GM12878 (cell line): ENCODE measurements around the gene ARIH2. TPM values are rescaled to one million over a fixed set of nuclear protein-coding genes. Genes with fewer than 3 reads are reported as not detected.

Source experiments
- ATAC-seq: fragments of 200-7000 bp; cut with Tn5 transposase; 3 replicates; pipeline ENCODE4 v1.9.1; 2020; ENCODE audit warnings: mild to moderate bottlenecking, moderate library complexity
- BruUV-seq: library from RNA; stranded (reverse); fragments of 400-500 nt; replicated peaks from 2 replicates; lab custom pipeline; 2021; lab: Mats Ljungman, UMichigan
- CTCF ChIA-PET: fragments of 300-600 bp; sonication (Branson Sonifier 250); formaldehyde crosslinking; extraction: SDS; loops from one replicate; lab custom pipeline; 2021; ENCODE audit warnings: inconsistent platforms; lab: Yijun Ruan, JAX
- POLR2A ChIA-PET: fragments of 350-600 bp; formaldehyde crosslinking; extraction: SDS; loops from one replicate; lab custom pipeline; 2021; ENCODE audit warnings: inconsistent platforms; lab: Charles Lee
- RAD21 ChIA-PET: fragments of 300-600 bp; sonication (Branson Sonifier 250); formaldehyde crosslinking; loops from one replicate; lab custom pipeline; 2023; ENCODE audit warnings: antibody characterized with exemption; ENCODE audit not compliant: unreplicated experiment; lab: Charles Lee
- SMC1A ChIA-PET: fragments of 300-600 bp; sonication (Branson Sonifier 250); formaldehyde crosslinking; loops from one replicate; lab custom pipeline; 2023; ENCODE audit not compliant: unreplicated experiment, uncharacterized antibody; lab: Charles Lee
- DNase-seq: peaks from one replicate; pipeline ENCODE4 v3.0.0-alpha.2; 2011; ENCODE audit warnings: low read depth, low spot score
- FAIRE-seq: peaks from 3 replicates; lab custom pipeline; 2011; peaks lifted over from hg19 to GRCh38; lab: Jason Lieb, UNC
- H2AFZ ChIP-seq: 2 replicates; pipeline ENCODE4 v1.6.0; 2011; ENCODE audit warnings: low read depth, low read length, control low read depth; ENCODE audit not compliant: control insufficient read depth
- H3K27ac ChIP-seq: 2 replicates; pipeline ENCODE4 v1.5.1; 2011; ENCODE audit warnings: control low read depth; ENCODE audit not compliant: control insufficient read depth, insufficient read depth
- H3K27me3 ChIP-seq, 2 experiments: replicated peaks in 1 of 2; 2 replicates each; pipeline versions ENCODE4 v1.6.0 to v1.6.1; 2011; ENCODE audit warnings: low read length in 1 of 2; ENCODE audit not compliant: control insufficient read depth in 2 of 2, insufficient read depth in 2 of 2
- H3K36me3 ChIP-seq, 2 experiments: 2 replicates each; pipeline ENCODE4 v1.5.1; 2011; ENCODE audit warnings: low read length in 1 of 2; ENCODE audit not compliant: control insufficient read depth in 2 of 2, insufficient read depth in 2 of 2
- H3K4me1 ChIP-seq: 2 replicates; pipeline ENCODE4 v1.6.1; 2011; ENCODE audit warnings: mild to moderate bottlenecking, low read length, moderate library complexity, mixed read lengths; ENCODE audit not compliant: control insufficient read depth, insufficient read depth
- H3K4me2 ChIP-seq: 2 replicates; pipeline ENCODE4 v1.6.0; 2011; ENCODE audit warnings: control low read depth; ENCODE audit not compliant: control insufficient read depth, insufficient read depth
- H3K4me3 ChIP-seq: fragments of 200-600 bp; sonication (generic); 2 replicates; pipeline ENCODE4 v1.5.1; 2016
- H3K79me2 ChIP-seq: 2 replicates; pipeline ENCODE4 v1.6.0; 2011; ENCODE audit warnings: low read length; ENCODE audit not compliant: control insufficient read depth, insufficient read depth
- H3K9ac ChIP-seq: 2 replicates; pipeline ENCODE4 v1.8.0; 2011; ENCODE audit warnings: low read length, control low read depth, mixed read lengths; ENCODE audit not compliant: control insufficient read depth, insufficient read depth
- H3K9me3 ChIP-seq: replicated peaks from 3 replicates; pipeline ENCODE4 v1.5.1; 2011; ENCODE audit warnings: mild to moderate bottlenecking, low read length; ENCODE audit not compliant: control insufficient read depth, insufficient read depth
- H4K20me1 ChIP-seq: 2 replicates; pipeline ENCODE4 v1.6.0; 2011; ENCODE audit not compliant: control insufficient read depth, insufficient read depth
- CEBPB ChIP-seq, 2 experiments: fragments of 150-350 bp in 1 of 2; IDR thresholded peaks; 2 replicates each; pipeline ENCODE4 v1.6.1; 2012 to 2014; ENCODE audit warnings: low read depth in 2 of 2, low read length in 2 of 2, borderline replicate concordance in 1 of 2, inconsistent platforms in 1 of 2
- NR2F1 ChIP-seq: fragments of 450-650 bp; conservative IDR thresholded peaks from 2 replicates; pipeline ENCODE4 v1.6.1; 2017; ENCODE audit warnings: mild to moderate bottlenecking
- POLR2AphosphoS2 ChIP-seq: IDR thresholded peaks from 2 replicates; pipeline ENCODE4 v1.6.1; 2011; ENCODE audit warnings: low read depth, mild to moderate bottlenecking, low read length, improper control_type of control experiment, moderate library complexity
- SUPT20H ChIP-seq: IDR thresholded peaks from 2 replicates; pipeline ENCODE4 v1.6.1; 2011; ENCODE audit warnings: low read depth, mild to moderate bottlenecking, low read length, moderate library complexity, borderline replicate concordance; ENCODE audit not compliant: control insufficient read depth
- TAF1 ChIP-seq: IDR thresholded peaks from 2 replicates; pipeline ENCODE4 v1.6.1; 2011; ENCODE audit warnings: mild to moderate bottlenecking, low read depth, low read length, borderline replicate concordance
- ZZZ3 ChIP-seq: IDR thresholded peaks from 2 replicates; pipeline ENCODE4 v1.6.1; 2011; ENCODE audit warnings: low read depth; ENCODE audit not compliant: control insufficient read depth, insufficient read length
- WGBS: methylation state at CpG from one replicate; pipeline ENCODE4 v1.1.6; 2016; ENCODE audit warnings: low lambda C conversion rate; ENCODE audit not compliant: insufficient replicate concordance, insufficient coverage; ENCODE audit errors: missing lambda C conversion rate; 5-methylcytosine and 5-hydroxymethylcytosine counted together
- in situ Hi-C: fragments of 300-500 bp; cut with MboI; formaldehyde crosslinking; loops from 9 replicates; pipeline ENCODE4 v1.14.3; 2018; ENCODE audit warnings: mixed read lengths
- intact Hi-C: fragments of 100-400 bp; cut with micrococcal nuclease; formaldehyde crosslinking; loops from one replicate; pipeline ENCODE4 v1.14.2; 2022; ENCODE audit not compliant: unreplicated experiment
- polyA plus RNA-seq, 11 experiments: library from polyadenylated mRNA; depleted of rRNA in 4 of 11; unstranded in 6 of 11; stranded (reverse) in 5 of 11; fragments of >200 nt; fragmentation: Nextera tagmentation in 4 of 11; fragmentation: Illumina TruSeq in 1 of 11; extraction: Ambion mirVana in 4 of 11; extraction: Trizol in 1 of 11; gene quantifications; 1 replicate in 1 of 11; 2 replicates in 10 of 11; pipeline versions ENCODE4 v1.2.1 to v1.2.3, GENCODE V29; 2011 to 2016; ENCODE audit warnings: inconsistent platforms in 2 of 11, missing spikeins in 2 of 11, low read depth in 1 of 11
- total RNA-seq, 4 experiments: library from RNA; depleted of rRNA in 3 of 4; stranded (reverse); fragments of >200 nt in 3 of 4; fragmentation: Illumina TruSeq in 1 of 4; extraction: Trizol in 1 of 4; gene quantifications; 2 replicates each; pipeline versions ENCODE4 v1.2.1 to v1.2.3, GENCODE V29; 2013 to 2021

ARIH2 gene
- total and polyA plus RNA-seq, 10 of the 15 experiments (the other 5 are each of a cell fraction or from before 2014, with no cell fraction given) = 18.7 to 74.7 (median 63.7) TPM

DNA sequence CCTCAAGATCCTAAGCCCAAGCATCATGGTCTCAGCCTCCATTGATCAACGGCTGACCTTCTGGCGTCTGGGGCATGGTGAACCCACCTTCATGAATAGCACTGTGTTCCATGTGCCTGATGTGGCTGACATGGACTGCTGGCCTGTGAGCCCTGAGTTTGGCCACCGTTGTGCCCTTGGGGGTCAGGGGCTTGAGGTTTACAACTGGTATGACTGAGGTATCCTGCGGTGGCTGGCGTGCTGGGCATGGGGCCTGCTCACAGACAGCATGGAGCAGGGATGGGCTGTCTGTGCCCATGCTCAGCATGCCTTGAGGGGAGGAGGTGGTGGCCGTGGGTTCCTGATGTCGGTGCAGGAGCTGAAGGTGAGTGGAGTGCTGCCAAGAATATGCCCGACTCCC lies 96.4 kb downstream of the ARIH2 start (continued):
- TF ChIP-seq TAF1 (no peak), SUPT20H (no peak), CEBPB (IDR thresholded peaks at IDR 0.05; ENCODE audit: borderline replicate concordance in 1 of 2, low read depth in 2 of 2, low read length in 2 of 2) (no peak), ZZZ3 (no peak)

DNA sequence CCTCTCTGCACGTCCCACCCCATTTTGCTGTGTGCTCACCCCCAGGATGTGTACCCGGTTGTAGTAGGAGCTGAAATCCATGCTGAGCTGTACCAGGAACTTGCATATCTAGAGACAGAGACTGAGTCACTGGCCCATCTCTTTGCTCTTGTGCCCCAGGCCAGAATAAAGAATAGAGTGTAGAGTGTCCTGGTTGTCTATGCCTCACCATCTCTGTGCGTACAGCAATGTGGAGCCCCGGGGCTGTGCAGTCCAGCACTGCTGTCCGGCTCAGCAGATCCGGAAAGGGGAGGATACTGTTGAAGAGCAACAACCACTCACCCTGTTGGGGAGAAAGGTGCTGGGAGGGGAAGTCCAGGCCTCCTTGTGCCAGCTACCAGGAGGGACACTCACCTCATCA lies 97.1 kb downstream of the ARIH2 start:
- POLR2A ChIA-PET = no interaction called here
- in situ Hi-C loops = no loop called here
- TSS peak; percentile 56 for BruUV-seq
- Histone ChIP-seq H3K36me3 (peaks cover 24 to 30% of the 10 kb centered on the region in 2 experiments), H3K27ac (no peak overlapping the region), H3K9ac (no peak overlapping the region), H2AFZ (no peak overlapping the region), H3K27me3 (no peaks in the 10 kb centered on the region), H3K4me1 (peaks cover 5% of the 10 kb centered on the region; the same call in 1 of the 2 replicates), H3K4me3 (no peak overlapping the region), H3K9me3 (no peaks in the 10 kb centered on the region), H3K79me2 (peaks cover 21% of the 10 kb centered on the region), H3K4me2 (no peak overlapping the region)
- WGBS = 97% methylated on average over 6 of the region's 6 CpGs
- ATAC-seq = no peak
- SMC1A ChIA-PET = interaction anchor here (1.3 kb wide), 1 partner anchor 28 kb away, joined by 3 read pairs; no protein-coding TSS in a partner anchor
- RAD21 ChIA-PET = no interaction called here
- CTCF ChIA-PET = interaction anchor here (3.3 kb wide), 1 partner anchor 26 kb away, joined by 21 read pairs; the partner anchor contains the start of gene P4HTM
- no peak for FAIRE-seq
- no peak for DNase-seq
- TF ChIP-seq NR2F1 = no peak
- peak; percentile 4; the same call in 1 of the 2 replicates for TF ChIP-seq POLR2AphosphoS2
- TF ChIP-seq, all 136 proteins: peak for 1
- intact Hi-C loops = loop anchor here (2.0 kb wide), 1 partner anchor 27 kb away; no protein-coding TSS in a partner anchor
- H4K20me1 ChIP-seq = 0 out of 2 replicates have a peak, but pooled peaks cover 3% of the 10 kb centered on the region
